HG02798 (cell line): ENCODE results near the gene TOPBP1.
"Not testable (repeated sequence)": the region's sequence is repeated elsewhere in the genome, so short reads cannot be mapped to it uniquely, and the experiment has no call there.

Experiments
- ATAC-seq: cut with Tn5 transposase; IDR thresholded peaks from one replicate; pipeline ENCODE4 v1.9.1; 2021; ENCODE audit warnings: mild to moderate bottlenecking; ENCODE audit not compliant: unreplicated experiment, poor library complexity

Gene TOPBP1

DNA sequence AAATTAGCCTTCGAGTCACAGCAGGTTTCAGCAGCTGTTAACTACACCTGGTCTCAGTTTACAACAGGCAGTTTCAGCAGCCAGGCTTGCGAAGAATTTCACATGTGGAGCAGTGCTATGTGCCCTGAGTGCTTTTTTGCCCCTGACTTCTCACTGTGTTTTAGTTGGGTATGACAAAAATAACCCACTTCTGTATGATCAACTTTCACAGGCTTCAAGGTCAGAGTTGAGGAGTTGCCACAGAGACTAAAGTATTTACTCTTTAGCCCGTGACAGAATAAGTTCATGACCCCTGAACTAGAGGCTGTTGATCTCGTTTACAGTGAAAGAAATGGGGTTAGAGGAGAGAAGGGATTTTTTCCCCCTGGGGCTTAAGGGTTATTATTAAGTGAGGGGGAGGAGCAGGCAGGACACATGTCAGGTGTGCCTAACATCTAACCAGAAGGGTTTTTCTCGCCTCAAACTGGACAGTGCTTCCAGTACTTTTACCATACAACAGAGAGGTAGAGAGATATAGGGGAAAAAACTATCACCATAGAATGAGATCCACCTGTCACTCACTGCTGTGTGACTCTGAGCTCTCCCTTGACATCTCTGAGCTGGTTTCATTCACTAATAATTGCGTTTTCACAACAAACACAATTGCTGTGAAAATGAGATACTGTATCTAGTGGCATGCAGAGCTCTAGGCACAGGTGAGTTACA is 14.0 kb upstream of the TOPBP1 start:
- peak; percentile 54 for ATAC-seq

GRCh38 chr3:133674290-133674919 is 12.7 kb upstream of the TOPBP1 start:
- ATAC-seq, result no peak

DNA sequence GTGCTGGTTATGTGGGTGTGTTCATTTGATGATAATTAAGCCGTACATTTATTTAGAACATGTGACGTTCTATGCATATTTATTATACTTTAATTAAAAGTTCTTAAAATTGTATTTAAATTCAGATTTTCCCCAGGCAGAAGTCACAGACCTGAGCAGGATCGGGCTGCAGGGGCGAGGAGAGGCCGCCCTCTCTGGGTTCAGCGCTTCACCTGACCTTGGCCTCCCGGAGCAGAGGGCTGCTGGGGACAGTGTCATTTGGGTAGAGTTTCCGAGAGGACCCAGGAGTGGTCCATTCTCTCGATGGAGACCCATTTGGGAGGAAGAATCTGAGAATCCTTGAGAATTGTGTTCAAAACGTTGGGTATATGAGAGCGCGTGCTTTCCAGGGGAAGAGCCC is 12.0 kb upstream of the TOPBP1 start:
- no peak for ATAC-seq

DNA sequence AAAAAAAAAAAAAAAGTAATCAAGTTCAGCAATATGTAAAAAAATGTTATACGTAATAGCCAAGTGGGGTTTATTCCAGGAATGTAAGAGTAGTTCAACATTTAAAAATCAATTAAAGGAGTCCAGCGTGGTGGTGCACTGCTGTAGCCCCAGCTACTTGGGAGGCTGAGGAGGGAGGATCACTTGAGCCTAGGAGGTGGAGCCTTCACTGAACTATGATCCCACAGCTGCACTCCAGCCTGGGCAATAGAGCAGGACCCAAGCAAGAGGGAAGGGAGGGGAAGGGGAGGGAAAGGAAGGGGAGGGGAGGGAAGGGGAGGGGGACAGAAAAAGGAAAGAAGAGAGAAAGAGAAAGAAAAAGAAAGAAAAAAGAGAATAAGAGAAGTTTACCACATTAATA is 10.7 kb upstream of the TOPBP1 start:
- no peak for ATAC-seq

GRCh38 chr3:133670525-133670995 is 8.8 kb upstream of the TOPBP1 start:
- ATAC-seq, result no peak

DNA sequence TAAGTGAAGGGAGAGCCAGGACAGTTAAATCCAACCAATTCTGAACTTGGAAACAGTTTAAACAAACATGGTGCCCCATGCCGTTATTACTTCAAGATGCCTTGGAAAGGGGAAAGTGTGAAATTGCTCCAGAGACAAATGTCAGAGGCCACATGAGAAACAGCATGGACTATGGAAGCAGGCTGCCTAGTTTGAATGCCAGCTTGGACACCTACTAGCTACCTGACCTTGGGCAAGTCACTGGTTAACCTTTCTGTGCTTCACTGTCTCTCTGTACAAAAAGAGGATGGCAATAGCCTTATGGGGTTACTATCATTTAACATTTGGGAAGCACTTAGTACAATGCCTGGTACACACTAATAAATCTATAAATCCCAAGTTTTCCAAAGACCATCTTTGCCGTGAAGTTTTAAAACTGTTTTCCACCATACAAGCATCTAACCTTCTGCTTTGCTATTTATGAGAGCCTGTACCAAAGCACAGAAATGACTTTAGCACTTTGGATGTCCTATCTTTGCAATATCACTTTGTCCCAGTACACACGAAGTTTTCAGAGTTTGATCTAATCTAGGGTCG is 8.3 kb upstream of the TOPBP1 start:
- ATAC-seq, result no peak

DNA sequence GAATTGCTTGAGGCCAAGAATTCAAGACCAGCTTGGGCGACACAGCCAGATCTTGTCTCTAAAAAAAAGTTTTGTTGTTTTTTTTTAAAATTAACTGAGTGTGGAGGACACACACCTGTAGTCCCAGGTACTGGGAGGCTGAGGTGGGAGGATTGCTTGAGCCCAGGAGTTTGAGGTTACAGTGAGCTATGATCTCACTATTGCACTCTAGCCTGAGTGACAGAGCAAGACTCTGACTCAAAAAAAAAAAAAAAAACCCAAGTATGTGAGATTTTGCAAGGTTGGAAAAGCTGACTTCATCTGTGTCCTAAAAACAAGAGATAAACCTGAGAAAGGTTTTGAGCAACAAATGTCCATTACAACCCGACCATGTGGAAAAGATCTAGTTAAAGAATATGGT is 5.4 kb upstream of the TOPBP1 start:
- no peak for ATAC-seq

DNA sequence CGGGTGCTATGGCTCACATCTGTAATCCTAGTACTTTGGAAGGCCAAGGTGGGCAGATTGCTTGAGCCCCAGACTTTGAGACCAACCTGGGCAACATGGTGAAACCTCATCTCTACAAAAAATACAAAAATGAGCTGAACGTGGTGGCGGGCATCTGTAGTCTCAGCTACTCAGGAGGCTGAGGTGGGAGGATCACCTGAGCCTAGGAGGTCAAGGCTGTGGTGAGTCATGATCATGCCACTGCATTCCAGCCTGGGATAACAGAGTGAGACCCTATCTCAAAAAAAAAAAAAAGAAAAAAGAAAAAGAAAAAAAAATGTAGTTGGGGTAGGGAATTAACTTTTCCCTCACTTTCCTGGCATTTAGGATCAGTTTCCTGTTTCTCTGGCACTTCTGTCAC is 3.4 kb upstream of the TOPBP1 start:
- ATAC-seq, result not testable (repeated sequence)

- peak; percentile 57 for ATAC-seq
These were observed 2.0 kb upstream of the TOPBP1 start for GRCh38 chr3:133663569-133664313.

- peak; percentile 38 for ATAC-seq
These were observed 524 bp upstream of the TOPBP1 start for GRCh38 chr3:133662278-133662651.

DNA sequence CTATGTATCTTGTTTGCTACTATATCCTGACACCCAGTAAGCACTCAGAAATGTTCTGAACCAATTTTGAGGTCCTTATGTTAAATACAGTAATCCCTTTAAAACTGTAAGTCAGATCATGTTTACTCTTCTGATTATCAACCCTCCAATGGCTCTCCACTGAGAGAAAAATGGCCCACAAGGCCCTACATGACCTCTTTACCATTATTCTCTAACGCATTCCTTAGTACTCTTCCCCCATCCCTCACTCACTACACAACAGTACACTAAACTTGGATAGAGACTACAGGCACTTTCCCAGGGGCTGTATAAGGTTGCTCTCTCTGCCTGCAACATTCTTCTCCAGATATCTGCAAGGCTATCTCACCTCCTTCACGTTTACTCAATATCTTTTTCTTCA is 1.9 kb downstream of the TOPBP1 start:
- no peak for ATAC-seq

DNA sequence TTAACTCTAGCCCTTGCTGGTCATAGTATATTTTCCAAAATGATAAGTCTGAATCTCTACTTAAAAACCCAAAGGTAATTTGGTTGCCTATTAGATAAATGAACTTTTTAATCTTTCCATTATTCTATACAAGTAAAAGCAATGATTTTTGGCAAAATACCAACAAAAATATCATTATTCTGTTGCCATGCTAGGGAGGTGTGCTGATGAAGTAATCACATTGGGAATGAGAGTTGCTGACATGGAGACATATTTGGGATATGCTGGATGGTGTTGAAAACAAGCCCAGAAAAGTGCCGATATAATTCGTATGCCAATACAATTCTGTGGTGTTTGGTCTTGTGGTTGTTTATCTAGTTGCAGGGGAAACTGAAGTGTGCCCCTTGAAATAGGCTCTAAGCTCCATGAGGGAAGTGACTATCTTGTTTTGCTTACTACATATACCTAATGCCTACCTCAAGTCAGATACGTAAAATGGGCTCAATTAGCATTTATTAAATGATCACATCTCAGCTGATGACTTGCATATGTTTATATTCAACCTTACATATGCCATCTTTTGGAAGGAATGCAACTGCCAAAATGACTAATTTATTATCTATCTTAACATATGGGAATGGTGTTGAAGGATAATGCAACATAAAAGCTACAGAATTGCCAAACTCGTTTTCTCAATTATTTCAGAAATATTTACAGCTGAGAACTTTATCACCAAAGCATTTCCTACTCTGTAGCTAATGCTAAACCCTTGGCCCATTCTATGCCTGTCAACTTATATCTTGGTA is 5.8 kb downstream of the TOPBP1 start:
- no peak for ATAC-seq

GRCh38 chr3:133649486-133650068 is 12.2 kb downstream of the TOPBP1 start:
- ATAC-seq, result no peak

DNA sequence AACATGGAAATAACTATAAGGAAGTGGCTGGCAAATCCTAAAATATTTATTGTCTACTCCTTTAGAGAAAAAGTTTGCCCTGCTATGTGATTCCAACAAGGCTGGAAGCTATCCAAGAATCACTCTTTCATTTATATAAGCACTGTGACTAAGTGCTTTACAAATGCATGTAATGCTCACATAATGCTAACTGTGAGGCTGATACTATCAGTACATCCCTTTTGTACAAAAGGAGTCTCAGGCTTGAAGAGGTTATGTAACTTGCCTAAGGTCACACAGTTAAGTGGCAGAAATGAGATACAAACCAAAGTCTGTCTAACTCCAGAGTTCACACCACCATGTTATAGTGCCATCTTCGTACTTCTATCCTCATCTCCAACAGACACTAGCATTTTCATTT is 17.0 kb downstream of the TOPBP1 start:
- no peak for ATAC-seq

- no peak for ATAC-seq
These were observed 18.1 kb downstream of the TOPBP1 start for GRCh38 chr3:133643611-133644010.

GRCh38 chr3:133641254-133641653 is 20.5 kb downstream of the TOPBP1 start:
- no peak for ATAC-seq

DNA sequence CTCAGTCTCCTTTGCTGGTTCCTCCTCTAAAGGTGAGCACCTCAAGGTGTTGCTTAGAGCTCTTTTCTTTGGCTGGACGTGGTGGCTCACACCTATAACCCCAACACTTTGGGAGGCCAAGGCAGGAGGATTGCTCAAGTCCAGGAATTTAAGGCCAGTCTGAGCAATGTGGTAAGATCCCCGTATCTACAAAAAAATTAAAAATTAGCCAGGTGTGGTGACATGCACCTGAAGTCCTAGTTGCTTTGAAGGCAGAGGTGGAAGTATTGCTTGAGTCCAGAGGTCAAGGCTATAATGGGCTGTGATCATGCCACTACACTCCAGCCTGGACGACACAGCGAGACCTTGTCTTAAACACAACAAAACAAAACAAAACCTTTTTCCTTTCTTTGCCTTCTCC is 28.3 kb downstream of the TOPBP1 start:
- no peak for ATAC-seq

- ATAC-seq, result no peak
These were observed 32.6 kb downstream of the TOPBP1 start for GRCh38 chr3:133629146-133629545.

DNA sequence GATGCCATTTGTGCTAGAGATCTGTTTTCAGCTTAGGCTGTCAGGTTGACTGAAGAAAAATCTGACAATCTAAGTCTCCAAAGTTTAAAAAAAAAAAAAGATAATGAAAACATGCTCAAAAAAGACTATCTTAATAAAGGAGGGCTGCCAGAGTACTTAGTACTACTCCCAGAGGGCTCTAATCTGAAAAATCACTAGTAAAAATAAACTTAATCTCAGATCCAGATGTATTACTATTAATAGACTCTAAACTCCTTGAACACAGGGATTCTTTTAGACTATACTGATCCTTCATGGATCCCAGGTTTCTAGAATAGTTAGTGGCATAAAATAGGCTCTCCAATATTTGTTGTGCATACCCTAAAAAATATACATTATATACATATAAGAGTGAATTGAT is 34.0 kb downstream of the TOPBP1 start:
- no peak for ATAC-seq
